PC-3 (cell line): ENCODE results near the gene DGKG.

Experiments used
- EZH2 ChIP-seq: fragments of 300-600 bp; sonication (generic); IDR thresholded peaks from one replicate; pipeline ENCODE4 v1.6.1; 2017; ENCODE audit warnings: antibody characterized with exemption, mild to moderate bottlenecking, low read length; ENCODE audit not compliant: unreplicated experiment
- EZH2phosphoT487 ChIP-seq: fragments of 300-600 bp; sonication (generic); IDR thresholded peaks from 2 replicates; pipeline ENCODE4 v1.6.1; 2018; ENCODE audit warnings: mild to moderate bottlenecking, antibody characterized with exemption, low read length, borderline replicate concordance
- TF ChIP-seq, protein P1 (sequence below): fragments of 300-600 bp; sonication (generic); conservative IDR thresholded peaks from 2 replicates; pipeline ENCODE4 v1.5.1; 2017; ENCODE audit warnings: antibody characterized with exemption, low read depth, mild to moderate bottlenecking, low read length

DNA sequence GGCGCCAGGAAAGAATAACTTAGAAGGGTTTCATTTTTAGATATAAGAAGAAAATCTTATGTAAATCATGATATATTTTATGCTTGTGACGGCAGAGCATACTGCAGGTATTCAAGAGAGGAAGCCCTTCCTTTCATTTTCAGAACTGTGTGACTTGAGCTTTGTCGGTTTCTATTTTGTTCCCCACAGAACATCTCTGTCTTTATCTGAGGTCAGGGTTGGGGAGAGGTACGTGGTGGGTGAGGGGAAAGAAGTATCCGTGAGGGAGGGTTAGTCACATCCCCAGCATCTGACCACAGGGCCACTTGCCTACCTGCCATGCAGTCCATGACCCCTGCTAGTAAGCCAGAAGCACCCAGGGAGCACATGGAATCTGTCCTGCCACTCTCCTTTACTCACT is 126.5 kb downstream of the DGKG start:
- TF ChIP-seq, protein P1, sequence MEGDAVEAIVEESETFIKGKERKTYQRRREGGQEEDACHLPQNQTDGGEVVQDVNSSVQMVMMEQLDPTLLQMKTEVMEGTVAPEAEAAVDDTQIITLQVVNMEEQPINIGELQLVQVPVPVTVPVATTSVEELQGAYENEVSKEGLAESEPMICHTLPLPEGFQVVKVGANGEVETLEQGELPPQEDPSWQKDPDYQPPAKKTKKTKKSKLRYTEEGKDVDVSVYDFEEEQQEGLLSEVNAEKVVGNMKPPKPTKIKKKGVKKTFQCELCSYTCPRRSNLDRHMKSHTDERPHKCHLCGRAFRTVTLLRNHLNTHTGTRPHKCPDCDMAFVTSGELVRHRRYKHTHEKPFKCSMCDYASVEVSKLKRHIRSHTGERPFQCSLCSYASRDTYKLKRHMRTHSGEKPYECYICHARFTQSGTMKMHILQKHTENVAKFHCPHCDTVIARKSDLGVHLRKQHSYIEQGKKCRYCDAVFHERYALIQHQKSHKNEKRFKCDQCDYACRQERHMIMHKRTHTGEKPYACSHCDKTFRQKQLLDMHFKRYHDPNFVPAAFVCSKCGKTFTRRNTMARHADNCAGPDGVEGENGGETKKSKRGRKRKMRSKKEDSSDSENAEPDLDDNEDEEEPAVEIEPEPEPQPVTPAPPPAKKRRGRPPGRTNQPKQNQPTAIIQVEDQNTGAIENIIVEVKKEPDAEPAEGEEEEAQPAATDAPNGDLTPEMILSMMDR: no peak
- TF ChIP-seq EZH2 (no peak), EZH2phosphoT487 (no peak)
